GM12892 (cell line): ENCODE measurements around the gene ARSJ.

ENCODE experiments used
- POLR2A ChIP-seq: IDR thresholded peaks from 2 replicates; pipeline ENCODE4 v1.6.1; 2011; ENCODE audit warnings: low read depth, low read length, control low read depth
- POLR2AphosphoS5 ChIP-seq: IDR thresholded peaks from 2 replicates; pipeline ENCODE4 v1.6.1; 2011; ENCODE audit warnings: low read depth, low read length, control low read depth
- TAF1 ChIP-seq: IDR thresholded peaks from 2 replicates; pipeline ENCODE4 v1.6.1; 2011; ENCODE audit warnings: low read depth, mild to moderate bottlenecking, control low read depth, low read length, borderline replicate concordance

- TF ChIP-seq POLR2A: no peak
- no peak for TF ChIP-seq POLR2AphosphoS5
- no peak for TF ChIP-seq TAF1
These were observed 17.2 kb upstream of the ARSJ start for GRCh38 chr4:113996599-113997177.
